ENCODE measurements around the gene SGCD.

DNA sequence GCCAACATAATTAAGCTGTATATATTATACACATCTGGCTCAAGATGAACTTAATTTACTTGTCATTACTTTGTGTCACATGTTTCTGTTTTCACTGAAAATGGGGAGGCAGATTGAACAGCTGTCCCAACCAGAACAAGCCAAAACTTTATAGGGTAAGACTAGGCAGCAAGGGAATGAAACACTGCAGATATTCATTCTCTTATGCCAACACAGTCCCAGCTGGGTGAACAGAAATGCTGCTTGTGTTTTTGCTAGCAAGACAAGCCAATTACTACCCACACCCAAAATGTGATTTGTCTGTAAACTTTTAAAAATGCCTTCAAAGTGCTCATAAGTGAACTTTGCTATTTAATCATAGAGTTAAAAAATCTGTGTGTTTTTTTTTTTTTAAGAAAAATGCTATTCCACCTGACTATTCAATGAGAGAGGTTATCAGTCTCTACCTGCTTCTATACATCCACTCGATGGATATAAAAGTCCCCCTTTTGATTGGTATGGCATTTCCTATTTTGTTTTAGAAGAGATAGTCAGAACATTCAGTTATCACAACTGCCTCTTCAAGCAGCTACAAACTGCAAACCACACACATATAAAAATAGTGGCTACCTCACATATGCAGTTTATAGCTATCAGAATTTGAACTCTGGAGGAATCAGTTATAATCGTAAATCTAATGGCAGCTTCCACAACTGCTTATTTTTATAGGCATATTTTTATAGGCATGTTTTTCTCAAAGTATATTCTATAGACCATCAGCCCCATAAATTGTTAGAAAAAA lies 431.2 kb downstream of the SGCD start:
- TF ChIP-seq POLR2A (IDR thresholded peaks at IDR 0.05) = no peak
- TF ChIP-seq, protein P1, sequence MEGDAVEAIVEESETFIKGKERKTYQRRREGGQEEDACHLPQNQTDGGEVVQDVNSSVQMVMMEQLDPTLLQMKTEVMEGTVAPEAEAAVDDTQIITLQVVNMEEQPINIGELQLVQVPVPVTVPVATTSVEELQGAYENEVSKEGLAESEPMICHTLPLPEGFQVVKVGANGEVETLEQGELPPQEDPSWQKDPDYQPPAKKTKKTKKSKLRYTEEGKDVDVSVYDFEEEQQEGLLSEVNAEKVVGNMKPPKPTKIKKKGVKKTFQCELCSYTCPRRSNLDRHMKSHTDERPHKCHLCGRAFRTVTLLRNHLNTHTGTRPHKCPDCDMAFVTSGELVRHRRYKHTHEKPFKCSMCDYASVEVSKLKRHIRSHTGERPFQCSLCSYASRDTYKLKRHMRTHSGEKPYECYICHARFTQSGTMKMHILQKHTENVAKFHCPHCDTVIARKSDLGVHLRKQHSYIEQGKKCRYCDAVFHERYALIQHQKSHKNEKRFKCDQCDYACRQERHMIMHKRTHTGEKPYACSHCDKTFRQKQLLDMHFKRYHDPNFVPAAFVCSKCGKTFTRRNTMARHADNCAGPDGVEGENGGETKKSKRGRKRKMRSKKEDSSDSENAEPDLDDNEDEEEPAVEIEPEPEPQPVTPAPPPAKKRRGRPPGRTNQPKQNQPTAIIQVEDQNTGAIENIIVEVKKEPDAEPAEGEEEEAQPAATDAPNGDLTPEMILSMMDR (IDR thresholded peaks at IDR 0.05) = no peak

Measured in uterus (tissue), 2 donors.